HepG2 (cell line): ENCODE data around the gene SPSB2. TPM values are rescaled to one million over a fixed set of nuclear protein-coding genes. Genes with fewer than 3 reads are reported as not detected.

Experiments
- FOSL1 ChIP-seq: sonication (generic); formaldehyde crosslinking; IDR thresholded peaks from 2 replicates; pipeline ENCODE4 v1.9.0; 2021; ENCODE audit warnings: missing genetic modification reagents, borderline replicate concordance
- RCOR2 ChIP-seq: IDR thresholded peaks from 2 replicates; pipeline ENCODE4 v1.6.1; 2016; ENCODE audit warnings: missing biosample characterization, missing genetic modification reagents
- SRSF1 ChIP-seq: fragments of 200-400 bp; formaldehyde crosslinking; optimal IDR thresholded peaks from 2 replicates; pipeline ENCODE3; 2017; ENCODE audit warnings: mild to moderate bottlenecking, low read depth, low read length, moderate library complexity
- ZFY ChIP-seq: sonication (generic); formaldehyde crosslinking; IDR thresholded peaks from 2 replicates; pipeline ENCODE4 v1.4.0; 2020; ENCODE audit warnings: missing genetic modification reagents
- ZNF768 ChIP-seq: sonication (generic); formaldehyde crosslinking; IDR thresholded peaks from 2 replicates; pipeline ENCODE4 v1.4.0; 2020; ENCODE audit warnings: missing genetic modification reagents
- polyA plus RNA-seq, 8 experiments: library from polyadenylated mRNA; depleted of rRNA in 3 of 8; stranded (reverse) in 7 of 8; unstranded in 1 of 8; fragments of >200 nt; fragmentation: Illumina TruSeq in 4 of 8; extraction: Trizol in 4 of 8; gene quantifications; 2 replicates each; pipeline versions ENCODE4 v1.2.1 to v1.2.3, GENCODE V29; 2011 to 2016; ENCODE audit warnings: low read depth in 4 of 8, missing spikeins in 1 of 8, mixed read lengths in 1 of 8; ENCODE audit not compliant: insufficient read depth in 1 of 8
- total RNA-seq, 5 experiments: library from RNA; depleted of rRNA; stranded (reverse); fragments of >200 nt; fragmentation: Illumina TruSeq; extraction: Trizol; gene quantifications; 2 replicates each; pipeline ENCODE4 v1.2.3, GENCODE V29; 2016; ENCODE audit warnings: low read depth in 1 of 5
- TF ChIP-seq, protein P1 (sequence below): sonication (generic); formaldehyde crosslinking; IDR thresholded peaks from 2 replicates; pipeline ENCODE4 v1.4.0; 2020; ENCODE audit warnings: missing genetic modification reagents
- TF ChIP-seq, protein P2 (sequence below): sonication (generic); formaldehyde crosslinking; IDR thresholded peaks from 2 replicates; pipeline ENCODE4 v1.8.0; 2022; ENCODE audit warnings: mild to moderate bottlenecking, missing genetic modification reagents, borderline replicate concordance
- TF ChIP-seq, protein P3 (sequence below): sonication (generic); formaldehyde crosslinking; IDR thresholded peaks from 2 replicates; pipeline ENCODE4 v1.5.0; 2020; ENCODE audit warnings: missing genetic modification reagents
- TF ChIP-seq, protein P4 (sequence below), 2 experiments: fragments of 450-650 bp in 1 of 2; sonication (generic) in 1 of 2; formaldehyde crosslinking in 1 of 2; IDR thresholded peaks; 2 replicates each; pipeline versions ENCODE4 v1.6.1 to v1.8.0; 2016 to 2022; ENCODE audit warnings: antibody characterized with exemption in 1 of 2, mild to moderate bottlenecking in 1 of 2, missing genetic modification reagents in 1 of 2
- TF ChIP-seq, protein P5 (sequence below): sonication (generic); formaldehyde crosslinking; IDR thresholded peaks from 2 replicates; pipeline ENCODE4 v1.4.0; 2020; ENCODE audit warnings: missing genetic modification reagents, borderline replicate concordance

SPSB2 gene
- total and polyA plus RNA-seq, 2 of the 13 experiments (the other 11 are each of a cell fraction or from before 2014, with no cell fraction given), result 2.0 to 6.2 TPM

DNA sequence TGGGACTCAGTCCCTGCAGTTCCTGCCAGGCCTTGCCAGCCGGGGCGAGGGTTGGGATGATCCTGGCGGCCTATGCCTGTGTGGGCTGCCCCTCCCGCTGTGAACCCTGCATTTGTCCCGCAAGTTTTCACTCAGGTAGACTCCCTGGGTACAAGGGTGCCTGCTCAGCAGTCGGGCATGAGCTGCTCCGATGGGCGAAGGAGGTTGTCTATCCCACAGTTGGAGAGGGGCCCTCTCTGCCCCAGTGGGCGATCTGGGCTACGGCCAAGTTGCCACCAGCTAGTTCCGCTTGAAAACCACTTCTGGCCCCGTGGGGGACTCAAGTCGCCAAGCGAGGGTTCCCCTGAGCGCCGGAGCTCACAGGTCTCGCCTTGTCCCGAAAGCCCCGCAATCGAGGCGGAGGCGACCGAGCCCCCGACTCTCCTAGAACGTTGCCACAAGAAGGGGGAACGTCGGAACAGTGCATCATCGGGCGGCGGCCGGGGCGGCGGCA lies 6.1 kb downstream of the SPSB2 start (continued):
- TF ChIP-seq, protein P1, sequence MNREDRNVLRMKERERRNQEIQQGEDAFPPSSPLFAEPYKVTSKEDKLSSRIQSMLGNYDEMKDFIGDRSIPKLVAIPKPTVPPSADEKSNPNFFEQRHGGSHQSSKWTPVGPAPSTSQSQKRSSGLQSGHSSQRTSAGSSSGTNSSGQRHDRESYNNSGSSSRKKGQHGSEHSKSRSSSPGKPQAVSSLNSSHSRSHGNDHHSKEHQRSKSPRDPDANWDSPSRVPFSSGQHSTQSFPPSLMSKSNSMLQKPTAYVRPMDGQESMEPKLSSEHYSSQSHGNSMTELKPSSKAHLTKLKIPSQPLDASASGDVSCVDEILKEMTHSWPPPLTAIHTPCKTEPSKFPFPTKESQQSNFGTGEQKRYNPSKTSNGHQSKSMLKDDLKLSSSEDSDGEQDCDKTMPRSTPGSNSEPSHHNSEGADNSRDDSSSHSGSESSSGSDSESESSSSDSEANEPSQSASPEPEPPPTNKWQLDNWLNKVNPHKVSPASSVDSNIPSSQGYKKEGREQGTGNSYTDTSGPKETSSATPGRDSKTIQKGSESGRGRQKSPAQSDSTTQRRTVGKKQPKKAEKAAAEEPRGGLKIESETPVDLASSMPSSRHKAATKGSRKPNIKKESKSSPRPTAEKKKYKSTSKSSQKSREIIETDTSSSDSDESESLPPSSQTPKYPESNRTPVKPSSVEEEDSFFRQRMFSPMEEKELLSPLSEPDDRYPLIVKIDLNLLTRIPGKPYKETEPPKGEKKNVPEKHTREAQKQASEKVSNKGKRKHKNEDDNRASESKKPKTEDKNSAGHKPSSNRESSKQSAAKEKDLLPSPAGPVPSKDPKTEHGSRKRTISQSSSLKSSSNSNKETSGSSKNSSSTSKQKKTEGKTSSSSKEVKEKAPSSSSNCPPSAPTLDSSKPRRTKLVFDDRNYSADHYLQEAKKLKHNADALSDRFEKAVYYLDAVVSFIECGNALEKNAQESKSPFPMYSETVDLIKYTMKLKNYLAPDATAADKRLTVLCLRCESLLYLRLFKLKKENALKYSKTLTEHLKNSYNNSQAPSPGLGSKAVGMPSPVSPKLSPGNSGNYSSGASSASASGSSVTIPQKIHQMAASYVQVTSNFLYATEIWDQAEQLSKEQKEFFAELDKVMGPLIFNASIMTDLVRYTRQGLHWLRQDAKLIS (CRISPR knock-in tag), result 0 out of 2 replicates have a peak, but pooled peaks have one; percentile 12
- TF ChIP-seq, protein P2, sequence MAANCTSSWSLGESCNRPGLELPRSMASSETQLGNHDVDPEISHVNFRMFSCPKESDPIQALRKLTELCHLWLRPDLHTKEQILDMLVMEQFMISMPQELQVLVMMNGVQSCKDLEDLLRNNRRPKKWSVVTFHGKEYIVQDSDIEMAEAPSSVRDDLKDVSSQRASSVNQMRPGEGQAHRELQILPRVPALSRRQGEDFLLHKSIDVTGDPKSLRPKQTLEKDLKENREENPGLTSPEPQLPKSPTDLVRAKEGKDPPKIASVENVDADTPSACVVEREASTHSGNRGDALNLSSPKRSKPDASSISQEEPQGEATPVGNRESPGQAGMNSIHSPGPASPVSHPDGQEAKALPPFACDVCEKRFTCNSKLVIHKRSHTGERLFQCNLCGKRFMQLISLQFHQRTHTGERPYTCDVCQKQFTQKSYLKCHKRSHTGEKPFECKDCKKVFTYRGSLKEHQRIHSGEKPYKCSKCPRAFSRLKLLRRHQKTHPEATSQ (CRISPR knock-in tag), result no peak
- TF ChIP-seq ZFY (CRISPR knock-in tag) (no peak), FOSL1 (CRISPR knock-in tag) (no peak), ZNF768 (CRISPR knock-in tag) (no peak), RCOR2 (no peak), SRSF1 (no peak)
- TF ChIP-seq, protein P3, sequence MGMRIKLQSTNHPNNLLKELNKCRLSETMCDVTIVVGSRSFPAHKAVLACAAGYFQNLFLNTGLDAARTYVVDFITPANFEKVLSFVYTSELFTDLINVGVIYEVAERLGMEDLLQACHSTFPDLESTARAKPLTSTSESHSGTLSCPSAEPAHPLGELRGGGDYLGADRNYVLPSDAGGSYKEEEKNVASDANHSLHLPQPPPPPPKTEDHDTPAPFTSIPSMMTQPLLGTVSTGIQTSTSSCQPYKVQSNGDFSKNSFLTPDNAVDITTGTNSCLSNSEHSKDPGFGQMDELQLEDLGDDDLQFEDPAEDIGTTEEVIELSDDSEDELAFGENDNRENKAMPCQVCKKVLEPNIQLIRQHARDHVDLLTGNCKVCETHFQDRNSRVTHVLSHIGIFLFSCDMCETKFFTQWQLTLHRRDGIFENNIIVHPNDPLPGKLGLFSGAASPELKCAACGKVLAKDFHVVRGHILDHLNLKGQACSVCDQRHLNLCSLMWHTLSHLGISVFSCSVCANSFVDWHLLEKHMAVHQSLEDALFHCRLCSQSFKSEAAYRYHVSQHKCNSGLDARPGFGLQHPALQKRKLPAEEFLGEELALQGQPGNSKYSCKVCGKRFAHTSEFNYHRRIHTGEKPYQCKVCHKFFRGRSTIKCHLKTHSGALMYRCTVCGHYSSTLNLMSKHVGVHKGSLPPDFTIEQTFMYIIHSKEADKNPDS (CRISPR knock-in tag), result no peak
- TF ChIP-seq, protein P4, sequence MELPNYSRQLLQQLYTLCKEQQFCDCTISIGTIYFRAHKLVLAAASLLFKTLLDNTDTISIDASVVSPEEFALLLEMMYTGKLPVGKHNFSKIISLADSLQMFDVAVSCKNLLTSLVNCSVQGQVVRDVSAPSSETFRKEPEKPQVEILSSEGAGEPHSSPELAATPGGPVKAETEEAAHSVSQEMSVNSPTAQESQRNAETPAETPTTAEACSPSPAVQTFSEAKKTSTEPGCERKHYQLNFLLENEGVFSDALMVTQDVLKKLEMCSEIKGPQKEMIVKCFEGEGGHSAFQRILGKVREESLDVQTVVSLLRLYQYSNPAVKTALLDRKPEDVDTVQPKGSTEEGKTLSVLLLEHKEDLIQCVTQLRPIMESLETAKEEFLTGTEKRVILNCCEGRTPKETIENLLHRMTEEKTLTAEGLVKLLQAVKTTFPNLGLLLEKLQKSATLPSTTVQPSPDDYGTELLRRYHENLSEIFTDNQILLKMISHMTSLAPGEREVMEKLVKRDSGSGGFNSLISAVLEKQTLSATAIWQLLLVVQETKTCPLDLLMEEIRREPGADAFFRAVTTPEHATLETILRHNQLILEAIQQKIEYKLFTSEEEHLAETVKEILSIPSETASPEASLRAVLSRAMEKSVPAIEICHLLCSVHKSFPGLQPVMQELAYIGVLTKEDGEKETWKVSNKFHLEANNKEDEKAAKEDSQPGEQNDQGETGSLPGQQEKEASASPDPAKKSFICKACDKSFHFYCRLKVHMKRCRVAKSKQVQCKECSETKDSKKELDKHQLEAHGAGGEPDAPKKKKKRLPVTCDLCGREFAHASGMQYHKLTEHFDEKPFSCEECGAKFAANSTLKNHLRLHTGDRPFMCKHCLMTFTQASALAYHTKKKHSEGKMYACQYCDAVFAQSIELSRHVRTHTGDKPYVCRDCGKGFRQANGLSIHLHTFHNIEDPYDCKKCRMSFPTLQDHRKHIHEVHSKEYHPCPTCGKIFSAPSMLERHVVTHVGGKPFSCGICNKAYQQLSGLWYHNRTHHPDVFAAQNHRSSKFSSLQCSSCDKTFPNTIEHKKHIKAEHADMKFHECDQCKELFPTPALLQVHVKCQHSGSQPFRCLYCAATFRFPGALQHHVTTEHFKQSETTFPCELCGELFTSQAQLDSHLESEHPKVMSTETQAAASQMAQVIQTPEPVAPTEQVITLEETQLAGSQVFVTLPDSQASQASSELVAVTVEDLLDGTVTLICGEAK (IDR thresholded peaks at IDR 0.05), result no peak
- TF ChIP-seq, protein P4 (CRISPR knock-in tag; IDR thresholded peaks at IDR 0.05), result no peak; the same call in 1 of the 2 replicates
- TF ChIP-seq, protein P5, sequence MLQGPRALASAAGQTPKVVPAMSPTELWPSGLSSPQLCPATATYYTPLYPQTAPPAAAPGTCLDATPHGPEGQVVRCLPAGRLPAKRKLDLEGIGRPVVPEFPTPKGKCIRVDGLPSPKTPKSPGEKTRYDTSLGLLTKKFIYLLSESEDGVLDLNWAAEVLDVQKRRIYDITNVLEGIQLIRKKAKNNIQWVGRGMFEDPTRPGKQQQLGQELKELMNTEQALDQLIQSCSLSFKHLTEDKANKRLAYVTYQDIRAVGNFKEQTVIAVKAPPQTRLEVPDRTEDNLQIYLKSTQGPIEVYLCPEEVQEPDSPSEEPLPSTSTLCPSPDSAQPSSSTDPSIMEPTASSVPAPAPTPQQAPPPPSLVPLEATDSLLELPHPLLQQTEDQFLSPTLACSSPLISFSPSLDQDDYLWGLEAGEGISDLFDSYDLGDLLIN (CRISPR knock-in tag), result no peak
